Liver (tissue), 2 donors: ENCODE results near the gene TRPT1.

Experiments used
- CTCF ChIP-seq: fragments of 150-350 bp; IDR thresholded peaks from 2 replicates; pipeline ENCODE4 v1.5.1; 2017; ENCODE audit warnings: improper control_type of control experiment, low read depth, low read length; ENCODE audit not compliant: missing input control
- FOXA1 ChIP-seq: IDR thresholded peaks from 2 replicates; pipeline ENCODE4 v1.6.1; 2016; ENCODE audit warnings: antibody characterized with exemption
- MAX ChIP-seq: IDR thresholded peaks from 2 replicates; pipeline ENCODE4 v1.6.1; 2016; ENCODE audit warnings: antibody characterized with exemption
- YY1 ChIP-seq: IDR thresholded peaks from 2 replicates; pipeline ENCODE4 v1.6.1; 2016; ENCODE audit warnings: antibody characterized with exemption, mild to moderate bottlenecking
- donor health status: healthy.

- TF ChIP-seq YY1 (no peak), FOXA1 (no peak), MAX (no peak), CTCF (no peak)
Measured at GRCh38 chr11:64216879-64217278, 9.1 kb downstream of the TRPT1 start.
